OCI-LY1 (cell line): ENCODE measurements around the gene SLCO2A1.

Experiments used
- CTCF ChIP-seq: fragments of 200-600 bp; sonication (generic), shearing (Covaris generic); IDR thresholded peaks from 2 replicates; pipeline ENCODE4 v1.5.1; 2017; ENCODE audit warnings: mild to moderate bottlenecking, antibody characterized with exemption, low read length, moderate library complexity, mixed read lengths
- EZH2 ChIP-seq: fragments of 200-600 bp; sonication (generic), shearing (Covaris generic); IDR thresholded peaks from 2 replicates; pipeline ENCODE4 v1.8.0; 2017; ENCODE audit warnings: borderline replicate concordance, mixed run types, mild to moderate bottlenecking, antibody characterized with exemption, low read length, moderate library complexity, mixed read lengths

DNA sequence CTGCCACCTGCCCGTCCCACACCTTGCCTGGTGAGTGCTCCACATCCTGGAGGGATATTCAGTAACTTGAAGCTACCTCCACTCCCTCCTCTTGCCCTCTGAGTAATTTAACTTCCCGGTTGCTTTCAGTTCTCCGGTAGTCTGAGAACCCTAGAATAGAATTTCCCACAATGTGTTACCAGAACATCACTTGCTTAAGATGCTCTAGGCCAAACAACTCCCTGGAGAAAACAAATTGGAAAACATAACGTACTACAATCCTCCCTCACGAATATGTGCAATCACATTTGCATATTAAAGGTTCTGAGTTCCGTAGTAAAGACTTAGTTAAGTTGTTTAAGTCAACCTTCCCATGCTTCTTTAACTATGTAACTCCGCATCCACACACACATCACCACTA, 44.8 kb downstream of the SLCO2A1 start:
- TF ChIP-seq CTCF = no peak
- no peak for TF ChIP-seq EZH2
